Measurements from ENCODE around the gene CAV1.
"Not testable (repeated sequence)": the region's sequence is repeated elsewhere in the genome, so short reads cannot be mapped to it uniquely, and the experiment has no call there.

Gene CAV1

GRCh38 chr7:116584721-116585120 is 59.9 kb downstream of the CAV1 start:
- Histone ChIP-seq H3K27ac (peak overlapping the region; percentile 69 to 73), H3K4me3 (no peak overlapping the region), H3K36me3 (no peaks in the 10 kb centered on the region), H3K9me3 (no peaks in the 10 kb centered on the region), H3K4me1 (peaks cover 0 to 50% (median 25%) of the 10 kb centered on the region in 4 donors), H3K27me3 (no peaks in the 10 kb centered on the region)
- no peak for TF ChIP-seq CTCF (IDR thresholded peaks at IDR 0.05)
- intact Hi-C loops (cut with DNase I; ENCODE audit: low total_unique reads) = loop anchor here (2.0 to 5.0 kb wide), 2 partner anchors 57 to 326 kb away; partner anchors contain the start of gene CAV1
- no peak for DNase-seq

GRCh38 chr7:116585392-116585791 is 60.6 kb downstream of the CAV1 start:
- intact Hi-C loops (cut with DNase I; ENCODE audit: low total_unique reads) = loop anchor here (2.0 kb wide), 1 partner anchor 327 kb away; no protein-coding TSS in a partner anchor
- H3K4me3 ChIP-seq = no peak overlapping the region

GRCh38 chr7:116585967-116586366 is 61.1 kb downstream of the CAV1 start:
- no peak for DNase-seq
- Histone ChIP-seq H3K36me3 (no peaks in the 10 kb centered on the region), H3K9me3 (no peaks in the 10 kb centered on the region), H3K27me3 (no peaks in the 10 kb centered on the region), H3K4me3 (no peak overlapping the region), H3K4me1 (peaks cover 0 to 50% (median 25%) of the 10 kb centered on the region in 4 donors), H3K27ac (no peak overlapping the region)
- intact Hi-C loops (cut with DNase I; ENCODE audit: low total_unique reads) = loop anchor here (2.0 kb wide), 1 partner anchor 327 kb away; no protein-coding TSS in a partner anchor
- no peak for TF ChIP-seq CTCF (IDR thresholded peaks at IDR 0.05)

More at GRCh38 chr7:116585392-116585791, 60.6 kb downstream of the CAV1 start:
- Histone ChIP-seq H3K9me3 (no peaks in the 10 kb centered on the region), H3K27me3 (no peaks in the 10 kb centered on the region), H3K4me1 (peaks cover 0 to 50% (median 25%) of the 10 kb centered on the region in 4 donors), H3K27ac (no peak overlapping the region), H3K36me3 (no peaks in the 10 kb centered on the region)
- no peak for TF ChIP-seq CTCF (IDR thresholded peaks at IDR 0.05)
- DNase-seq = no peak

GRCh38 chr7:116587200-116587599 is 62.4 kb downstream of the CAV1 start:
- H3K36me3 ChIP-seq; H3K27ac ChIP-seq; intact Hi-C loops (cut with DNase I; ENCODE audit: low total_unique reads); H3K4me3 ChIP-seq; H3K9me3 ChIP-seq; H3K27me3 ChIP-seq; DNase-seq: not testable (repeated sequence)
- peaks cover 0 to 42% (median 21%) of the 10 kb centered on the region in 4 donors for H3K4me1 ChIP-seq

GRCh38 chr7:116588225-116588624 is 63.4 kb downstream of the CAV1 start:
- no peaks in the 10 kb centered on the region for H3K9me3 ChIP-seq
- TF ChIP-seq CTCF (IDR thresholded peaks at IDR 0.05) = no peak
- DNase-seq = no peak
- peaks cover 0 to 39% (median 11%) of the 10 kb centered on the region in 4 donors for H3K4me1 ChIP-seq
- H3K27me3 ChIP-seq = no peaks in the 10 kb centered on the region
- intact Hi-C loops (cut with DNase I; ENCODE audit: low total_unique reads) = no loop called here
- H3K4me3 ChIP-seq = no peak overlapping the region
- H3K36me3 ChIP-seq = no peaks in the 10 kb centered on the region
- H3K27ac ChIP-seq = peak overlapping the region in 1 of 2 donors; percentile 51

- Histone ChIP-seq H3K27me3 (no peaks in the 10 kb centered on the region), H3K9me3 (no peaks in the 10 kb centered on the region), H3K36me3 (no peaks in the 10 kb centered on the region), H3K27ac (peak overlapping the region in 1 of 2 donors; percentile 51), H3K4me1 (peaks cover 0 to 33% (median 9%) of the 10 kb centered on the region in 4 donors), H3K4me3 (no peak overlapping the region)
- DNase-seq = no peak
- peak; percentile 62 to 88 for TF ChIP-seq CTCF (IDR thresholded peaks at IDR 0.05)
- intact Hi-C loops (cut with DNase I; ENCODE audit: low total_unique reads) = no loop called here
Measured at GRCh38 chr7:116588641-116589594, 64.1 kb downstream of the CAV1 start.
